HepG2 (cell line): ENCODE measurements around the gene RINL. TPM values are rescaled to one million over a fixed set of nuclear protein-coding genes. Genes with fewer than 3 reads are reported as not detected.
A peak's percentile ranks its signal among the peaks of the same experiment; 100 is the strongest.

Source experiments
- CTCF ChIP-seq: sonication (generic); formaldehyde crosslinking; IDR thresholded peaks from 2 replicates; pipeline ENCODE4 v1.5.0; 2020; ENCODE audit warnings: mild to moderate bottlenecking, missing genetic modification reagents, moderate library complexity
- EED ChIP-seq: sonication (generic); formaldehyde crosslinking; IDR thresholded peaks from 2 replicates; pipeline ENCODE4 v1.5.0; 2020; ENCODE audit warnings: mild to moderate bottlenecking, missing genetic modification reagents
- KDM5B ChIP-seq: sonication (generic); formaldehyde crosslinking; IDR thresholded peaks from 2 replicates; pipeline ENCODE4 v1.4.0; 2020; ENCODE audit warnings: missing genetic modification reagents, mild to moderate bottlenecking, borderline replicate concordance
- MAFK ChIP-seq, 2 experiments: IDR thresholded peaks in 1 of 2; conservative IDR thresholded peaks in 1 of 2; 2 replicates each; pipeline ENCODE4 v1.6.1; 2011; ENCODE audit warnings: improper control_type of control experiment in 2 of 2, low read length in 2 of 2
- MED1 ChIP-seq: sonication (generic); formaldehyde crosslinking; IDR thresholded peaks from 2 replicates; pipeline ENCODE4 v1.4.0; 2020; ENCODE audit warnings: missing genetic modification reagents
- RFXAP ChIP-seq: sonication (generic); formaldehyde crosslinking; IDR thresholded peaks from 2 replicates; pipeline ENCODE4 v1.4.0; 2020; ENCODE audit warnings: missing genetic modification reagents, borderline replicate concordance
- RXRB ChIP-seq: IDR thresholded peaks from 2 replicates; pipeline ENCODE4 v1.6.1; 2016; ENCODE audit warnings: borderline replicate concordance, missing genetic modification reagents, missing compliant biosample characterization
- SP5 ChIP-seq: IDR thresholded peaks from 2 replicates; pipeline ENCODE4 v1.6.1; 2016; ENCODE audit warnings: low read depth, borderline replicate concordance
- TAF1 ChIP-seq: sonication (generic); formaldehyde crosslinking; IDR thresholded peaks from 2 replicates; pipeline ENCODE4 v1.4.0; 2020; ENCODE audit warnings: missing genetic modification reagents
- TARDBP ChIP-seq: sonication (generic); formaldehyde crosslinking; IDR thresholded peaks from 2 replicates; pipeline ENCODE4 v1.8.0; 2022; ENCODE audit warnings: mild to moderate bottlenecking, missing genetic modification reagents
- TBX3 ChIP-seq: fragments of 450-650 bp; IDR thresholded peaks from 2 replicates; pipeline ENCODE4 v1.6.1; 2017; ENCODE audit warnings: antibody characterized with exemption, mild to moderate bottlenecking, inconsistent platforms, borderline replicate concordance
- TSC22D2 ChIP-seq: sonication (generic); formaldehyde crosslinking; IDR thresholded peaks from 2 replicates; pipeline ENCODE4 v1.5.1; 2020; ENCODE audit warnings: missing genetic modification reagents, mild to moderate bottlenecking, borderline replicate concordance
- ZFP41 ChIP-seq: sonication (generic); formaldehyde crosslinking; IDR thresholded peaks from 2 replicates; pipeline ENCODE4 v1.4.0; 2020; ENCODE audit warnings: mild to moderate bottlenecking, missing genetic modification reagents, borderline replicate concordance
- ZNF292 ChIP-seq: sonication (generic); formaldehyde crosslinking; IDR thresholded peaks from 2 replicates; pipeline ENCODE4 v1.8.1; 2022; ENCODE audit warnings: mild to moderate bottlenecking, low read depth, missing genetic modification reagents, borderline replicate concordance
- ZNF639 ChIP-seq: conservative IDR thresholded peaks from 2 replicates; pipeline ENCODE4 v1.6.1; 2018; ENCODE audit warnings: missing genetic modification reagents
- ZSCAN9 ChIP-seq: IDR thresholded peaks from 2 replicates; pipeline ENCODE4 v1.6.1; 2016; ENCODE audit warnings: borderline replicate concordance
- polyA plus RNA-seq, 8 experiments: library from polyadenylated mRNA; depleted of rRNA in 3 of 8; stranded (reverse) in 7 of 8; unstranded in 1 of 8; fragments of >200 nt; fragmentation: Illumina TruSeq in 4 of 8; extraction: Trizol in 4 of 8; gene quantifications; 2 replicates each; pipeline versions ENCODE4 v1.2.1 to v1.2.3, GENCODE V29; 2011 to 2016; ENCODE audit warnings: low read depth in 4 of 8, missing spikeins in 1 of 8, mixed read lengths in 1 of 8; ENCODE audit not compliant: insufficient read depth in 1 of 8
- total RNA-seq, 5 experiments: library from RNA; depleted of rRNA; stranded (reverse); fragments of >200 nt; fragmentation: Illumina TruSeq; extraction: Trizol; gene quantifications; 2 replicates each; pipeline ENCODE4 v1.2.3, GENCODE V29; 2016; ENCODE audit warnings: low read depth in 1 of 5
- TF ChIP-seq, protein P1 (sequence below): sonication (generic); formaldehyde crosslinking; IDR thresholded peaks from 2 replicates; pipeline ENCODE4 v1.5.0; 2020; ENCODE audit warnings: missing genetic modification reagents

Gene RINL
- total and polyA plus RNA-seq, 2 of the 13 experiments (the other 11 are each of a cell fraction or from before 2014, with no cell fraction given) = 11.4 to 18.0 TPM

GRCh38 chr19:38850436-38850975, 27.6 kb downstream of the RINL start (continued):
- TF ChIP-seq CTCF (CRISPR knock-in tag) (0 out of 2 replicates have a peak, but pooled peaks have one; percentile 5), RXRB (CRISPR knock-in tag) (peak; percentile 13; the same call in 1 of the 2 replicates), ZFP41 (CRISPR knock-in tag) (no peak), MED1 (CRISPR knock-in tag) (peak; percentile 13; the same call in 1 of the 2 replicates), EED (CRISPR knock-in tag) (no peak), RFXAP (CRISPR knock-in tag) (peak; percentile 86; the same call in 1 of the 2 replicates), MAFK (conservative IDR thresholded peaks at IDR 0.05 in 1 of 2, IDR thresholded peaks at IDR 0.05 in 1 of 2; ENCODE audit: low read length in 2 of 2) (no peak), TAF1 (CRISPR knock-in tag) (peak; percentile 50), ZNF292 (CRISPR knock-in tag) (no peak), TARDBP (CRISPR knock-in tag) (peak; percentile 37), ZSCAN9 (CRISPR knock-in tag) (0 out of 2 replicates have a peak, but pooled peaks have one; percentile 7), TBX3 (no peak), ZNF639 (CRISPR knock-in tag) (0 out of 2 replicates have a peak, but pooled peaks have one; percentile 45), KDM5B (peak; percentile 15; the same call in 1 of the 2 replicates), TSC22D2 (CRISPR knock-in tag) (0 out of 2 replicates have a peak, but pooled peaks have one; percentile 22), SP5 (CRISPR knock-in tag) (0 out of 2 replicates have a peak, but pooled peaks have one; percentile 2)
- TF ChIP-seq, protein P1, sequence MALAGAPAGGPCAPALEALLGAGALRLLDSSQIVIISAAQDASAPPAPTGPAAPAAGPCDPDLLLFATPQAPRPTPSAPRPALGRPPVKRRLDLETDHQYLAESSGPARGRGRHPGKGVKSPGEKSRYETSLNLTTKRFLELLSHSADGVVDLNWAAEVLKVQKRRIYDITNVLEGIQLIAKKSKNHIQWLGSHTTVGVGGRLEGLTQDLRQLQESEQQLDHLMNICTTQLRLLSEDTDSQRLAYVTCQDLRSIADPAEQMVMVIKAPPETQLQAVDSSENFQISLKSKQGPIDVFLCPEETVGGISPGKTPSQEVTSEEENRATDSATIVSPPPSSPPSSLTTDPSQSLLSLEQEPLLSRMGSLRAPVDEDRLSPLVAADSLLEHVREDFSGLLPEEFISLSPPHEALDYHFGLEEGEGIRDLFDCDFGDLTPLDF (CRISPR knock-in tag) = 0 out of 2 replicates have a peak, but pooled peaks have one; percentile 20
